Stromal cell of bone marrow (primary cell): ENCODE data around the gene RASGEF1C.
A peak's percentile ranks its signal among the peaks of the same experiment; 100 is the strongest.
"Not testable (repeated sequence)": the region's sequence is repeated elsewhere in the genome, so short reads cannot be mapped to it uniquely, and the experiment has no call there.

Experiments used
- DNase-seq: peaks from one replicate; pipeline ENCODE4 v3.0.0-alpha.2; 2012; ENCODE audit warnings: low read depth

The RASGEF1C gene

GRCh38 chr5:180099733-180100611 is 109.0 kb downstream of the RASGEF1C start:
- DNase-seq: no peak

DNA sequence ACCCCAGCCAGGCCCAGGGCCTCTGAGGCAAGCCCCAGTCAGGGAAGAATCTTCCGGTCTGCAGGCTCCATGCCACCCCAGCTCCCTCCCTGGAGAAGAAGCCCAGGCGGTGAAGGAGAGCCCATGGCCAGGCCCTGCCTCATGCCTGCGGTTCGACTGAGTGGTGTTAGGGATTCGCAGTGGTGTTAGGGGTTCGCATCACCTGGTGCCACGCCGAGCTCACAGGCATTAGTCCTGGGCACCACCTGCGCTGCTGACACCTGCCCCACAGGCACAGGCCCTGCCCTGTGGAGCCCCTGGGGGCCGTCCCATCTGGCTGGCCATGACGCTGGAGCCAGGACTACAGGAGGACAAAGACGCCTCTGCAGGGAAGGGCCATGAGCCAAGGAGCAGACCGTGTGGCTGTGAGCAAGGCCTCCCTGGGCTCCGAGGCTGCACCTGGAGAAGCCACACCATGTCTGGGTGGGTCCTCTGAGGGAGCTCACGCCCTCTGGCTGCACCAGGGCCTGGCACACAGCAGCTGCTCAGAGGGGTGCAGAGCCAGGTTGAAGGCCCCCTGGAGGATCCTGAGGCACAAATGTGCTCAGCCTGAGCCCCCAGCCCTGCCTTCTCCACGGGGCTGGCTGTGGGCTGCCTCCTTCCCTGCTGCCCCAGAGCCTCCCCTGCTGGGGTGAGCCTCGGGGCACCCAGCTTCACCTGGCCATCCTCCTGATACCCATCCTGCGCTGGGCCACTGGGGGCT is 109.8 kb downstream of the RASGEF1C start:
- no peak for DNase-seq

GRCh38 chr5:180098526-180098925 is 110.5 kb downstream of the RASGEF1C start:
- DNase-seq: no peak

GRCh38 chr5:180097926-180098325 is 111.1 kb downstream of the RASGEF1C start:
- DNase-seq: no peak

GRCh38 chr5:180097163-180097894 is 111.7 kb downstream of the RASGEF1C start:
- DNase-seq: no peak

DNA sequence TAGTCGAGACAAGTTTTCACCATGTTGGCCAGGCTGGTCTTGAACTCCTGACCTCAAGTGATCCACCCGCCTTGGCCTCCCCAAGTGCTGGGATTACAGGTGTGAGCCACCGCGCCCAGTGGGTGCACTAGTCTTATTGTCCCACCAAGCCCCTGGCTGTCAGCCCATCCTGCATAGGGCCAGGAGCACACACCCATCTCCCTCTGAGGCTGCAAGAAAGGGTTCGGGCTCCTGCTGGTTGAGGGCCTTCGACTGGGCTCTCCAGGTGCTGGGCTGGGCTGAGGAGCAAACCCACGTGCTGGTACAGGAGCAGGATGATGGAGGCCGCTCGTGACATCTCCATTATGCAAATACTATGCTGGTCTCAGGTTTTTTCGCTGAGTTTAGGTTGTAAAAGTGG is 112.4 kb downstream of the RASGEF1C start:
- no peak for DNase-seq

DNA sequence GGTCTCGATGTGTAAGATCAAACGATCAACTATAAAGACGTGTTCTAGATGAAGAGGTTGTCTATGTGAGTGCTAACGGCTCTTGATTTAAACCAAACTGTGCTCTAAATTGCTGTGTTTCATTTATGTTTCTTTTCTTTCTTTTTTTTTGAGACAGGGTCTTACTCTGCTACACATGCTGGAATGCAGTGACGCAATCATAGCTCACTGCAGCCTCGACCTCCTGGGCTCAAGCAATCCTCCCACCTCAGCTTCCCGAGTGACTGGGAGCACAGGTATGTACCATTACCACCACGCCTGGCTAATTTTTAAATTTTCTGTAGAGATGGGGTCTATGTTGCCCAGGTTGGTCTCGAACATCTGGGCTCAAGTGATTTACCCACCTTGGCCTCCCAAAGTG is 113.5 kb downstream of the RASGEF1C start:
- no peak for DNase-seq

DNA sequence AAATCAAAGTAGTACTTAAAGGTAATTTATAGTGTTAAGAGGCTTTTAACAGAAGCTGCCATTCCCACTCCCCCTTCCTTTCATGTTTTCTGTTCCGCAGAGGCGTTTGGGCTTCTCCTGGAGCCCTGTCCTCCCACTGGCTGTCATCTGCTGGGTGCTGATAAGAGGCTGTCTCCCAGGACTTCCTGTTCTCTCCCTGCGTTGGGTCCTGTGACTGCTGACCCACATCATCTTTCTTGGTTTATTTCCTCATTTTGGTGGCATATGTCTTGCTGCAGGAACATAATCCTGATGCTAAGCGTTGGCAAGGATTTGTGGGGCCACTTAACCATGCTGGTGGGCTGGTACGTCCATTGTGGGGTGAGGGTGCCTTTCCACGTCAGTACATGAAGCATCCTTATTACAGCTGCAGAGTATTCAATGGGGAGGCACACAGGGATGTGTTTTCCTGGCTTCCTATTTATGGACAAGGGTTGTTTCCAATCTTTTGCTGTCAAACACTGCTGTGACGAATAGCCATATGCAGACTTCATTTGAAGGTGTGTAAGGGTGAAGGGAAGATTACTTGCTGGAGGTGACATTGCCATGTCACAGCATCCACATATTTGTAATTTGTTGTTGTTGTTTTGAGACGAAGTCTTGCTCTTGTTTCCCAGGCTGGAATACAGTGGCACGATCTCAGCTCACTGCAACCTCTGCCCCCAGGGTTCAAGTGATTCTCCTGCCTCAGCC is 115.2 kb downstream of the RASGEF1C start:
- no peak for DNase-seq

DNA sequence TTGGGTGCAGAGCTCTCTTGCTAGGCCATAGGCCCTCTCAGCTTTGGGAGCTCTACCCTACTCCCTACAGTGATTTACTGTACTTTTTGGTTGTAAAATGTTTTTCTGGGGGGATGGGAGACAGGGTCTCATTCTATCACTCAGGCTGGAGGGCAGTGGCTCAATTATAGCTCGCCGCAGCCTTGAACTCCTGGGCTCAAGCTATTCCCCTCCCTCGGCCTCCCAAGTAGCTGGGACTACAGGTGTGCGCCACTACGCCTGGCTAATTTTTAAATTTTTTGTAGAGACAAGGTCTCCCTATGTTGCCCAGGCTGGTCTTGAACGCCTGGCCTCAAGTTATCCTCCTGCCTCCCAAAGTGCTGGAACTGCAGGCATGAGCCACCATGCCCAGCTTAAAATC is 115.8 kb downstream of the RASGEF1C start:
- DNase-seq: no peak

GRCh38 chr5:180090769-180091546 is 118.1 kb downstream of the RASGEF1C start:
- no peak for DNase-seq

GRCh38 chr5:180090098-180090768 is 118.8 kb downstream of the RASGEF1C start:
- DNase-seq: peak; percentile 38

- not testable (repeated sequence) for DNase-seq
Observed at GRCh38 chr5:180089628-180090027, 119.4 kb downstream of the RASGEF1C start.

GRCh38 chr5:180088561-180088960 is 120.5 kb downstream of the RASGEF1C start:
- DNase-seq: no peak

DNA sequence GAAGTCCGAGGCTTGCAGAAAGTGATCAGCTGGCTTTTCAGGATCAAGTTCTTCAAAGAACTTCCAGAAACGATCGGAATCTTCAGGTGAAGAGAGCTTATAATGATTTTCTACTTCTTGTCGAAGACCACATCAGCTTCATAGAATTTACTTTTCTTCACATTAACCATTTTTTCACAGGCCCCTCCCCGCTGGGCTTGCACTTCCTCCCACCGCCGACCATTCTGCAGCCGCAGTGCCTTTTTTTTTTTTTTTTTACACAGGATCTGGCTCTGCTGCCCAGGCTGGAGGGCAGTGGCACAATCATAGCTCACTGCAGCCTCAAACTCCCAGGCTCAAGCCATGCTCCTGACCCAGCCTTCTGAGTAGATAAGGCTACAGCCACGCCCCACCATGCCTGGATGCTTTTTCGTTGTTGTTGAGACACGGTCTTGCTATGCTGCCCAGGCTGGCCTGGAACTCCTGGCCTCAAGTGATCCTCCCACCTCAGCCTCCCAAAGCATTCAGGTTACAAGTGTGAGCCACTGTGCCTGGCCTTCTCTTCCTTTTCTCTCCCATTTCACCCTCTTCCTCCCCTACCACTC is 122.1 kb downstream of the RASGEF1C start:
- no peak for DNase-seq

DNA sequence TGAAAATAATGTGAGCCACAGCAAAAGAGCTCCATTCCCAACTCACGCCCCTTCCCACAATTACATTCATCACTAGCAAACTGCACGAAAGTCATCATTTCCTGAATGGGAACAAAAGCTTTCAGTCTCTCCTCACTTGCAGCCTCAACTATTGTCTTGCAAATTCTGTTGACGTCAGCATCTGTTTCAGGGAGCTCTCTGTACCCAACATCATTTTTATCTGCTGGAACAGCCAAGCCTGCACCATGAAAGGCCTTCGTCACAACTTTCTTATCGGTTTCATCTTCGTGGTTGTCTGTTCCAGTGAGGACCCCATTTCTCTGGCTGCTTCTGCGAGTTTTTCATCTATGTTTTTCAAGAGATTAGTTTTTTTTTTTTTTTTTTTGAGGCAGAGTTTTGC is 123.2 kb downstream of the RASGEF1C start:
- no peak for DNase-seq

GRCh38 chr5:180084638-180085561 is 124.1 kb downstream of the RASGEF1C start:
- no peak for DNase-seq

- no peak for DNase-seq
Observed at GRCh38 chr5:180083529-180084060, 125.4 kb downstream of the RASGEF1C start.

GRCh38 chr5:180082633-180083420 is 126.2 kb downstream of the RASGEF1C start:
- DNase-seq: no peak
